ENCODE measurements around the gene PLLP. TPM values are rescaled to one million over a fixed set of nuclear protein-coding genes. Genes with fewer than 3 reads are reported as not detected.

Gene PLLP, protein sequence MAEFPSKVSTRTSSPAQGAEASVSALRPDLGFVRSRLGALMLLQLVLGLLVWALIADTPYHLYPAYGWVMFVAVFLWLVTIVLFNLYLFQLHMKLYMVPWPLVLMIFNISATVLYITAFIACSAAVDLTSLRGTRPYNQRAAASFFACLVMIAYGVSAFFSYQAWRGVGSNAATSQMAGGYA
- total RNA-seq: 10 to 100 TPM in 3 of 4 donors, 1 to 10 TPM in 1; 9.0 to 49.1 (median 12.2) TPM

DNA sequence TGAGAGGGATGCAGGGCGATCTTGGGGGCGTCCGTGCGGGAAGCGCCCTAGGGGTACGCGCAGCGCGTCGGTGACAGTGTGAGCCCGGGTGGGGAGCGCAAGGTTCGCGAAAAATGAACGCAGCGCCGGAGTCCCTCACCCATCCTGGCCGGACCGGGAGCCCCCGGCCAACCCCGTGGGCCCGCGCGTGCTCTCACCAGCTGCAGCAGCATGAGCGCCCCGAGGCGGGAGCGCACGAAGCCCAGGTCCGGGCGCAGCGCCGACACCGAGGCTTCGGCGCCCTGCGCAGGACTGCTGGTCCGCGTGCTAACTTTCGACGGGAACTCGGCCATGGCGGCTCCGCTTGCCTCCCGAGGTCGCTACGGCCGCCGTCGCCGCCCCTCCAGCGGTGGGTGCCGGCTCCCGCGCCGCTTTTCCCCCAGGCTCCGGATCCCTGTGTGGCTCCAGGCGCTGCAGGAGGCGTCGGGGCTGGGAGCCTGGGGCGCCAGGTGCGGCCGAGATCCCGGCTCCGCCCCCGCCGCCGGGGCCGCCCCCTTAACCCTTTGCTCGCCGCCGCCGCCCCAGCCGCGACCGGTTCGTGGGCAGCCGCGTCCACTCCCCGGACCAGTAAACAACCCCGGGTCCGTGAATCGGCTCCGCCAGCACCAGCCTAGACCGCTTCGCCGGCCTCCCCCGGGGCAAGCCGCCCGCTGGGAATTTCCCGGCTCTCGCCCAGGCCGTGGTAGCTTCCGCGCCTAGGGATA is at the start of gene PLLP:
TSS of gene PLLP (minus strand) at position 464 of the 743 bp plus-strand sequence. CDS start at position 332, 132 bp downstream.
- DNase-seq (ENCODE audit: low spot score) (no peak), ATAC-seq (ENCODE audit: low FRiP score) (peak; percentile 71)
- TF ChIP-seq, protein P1, sequence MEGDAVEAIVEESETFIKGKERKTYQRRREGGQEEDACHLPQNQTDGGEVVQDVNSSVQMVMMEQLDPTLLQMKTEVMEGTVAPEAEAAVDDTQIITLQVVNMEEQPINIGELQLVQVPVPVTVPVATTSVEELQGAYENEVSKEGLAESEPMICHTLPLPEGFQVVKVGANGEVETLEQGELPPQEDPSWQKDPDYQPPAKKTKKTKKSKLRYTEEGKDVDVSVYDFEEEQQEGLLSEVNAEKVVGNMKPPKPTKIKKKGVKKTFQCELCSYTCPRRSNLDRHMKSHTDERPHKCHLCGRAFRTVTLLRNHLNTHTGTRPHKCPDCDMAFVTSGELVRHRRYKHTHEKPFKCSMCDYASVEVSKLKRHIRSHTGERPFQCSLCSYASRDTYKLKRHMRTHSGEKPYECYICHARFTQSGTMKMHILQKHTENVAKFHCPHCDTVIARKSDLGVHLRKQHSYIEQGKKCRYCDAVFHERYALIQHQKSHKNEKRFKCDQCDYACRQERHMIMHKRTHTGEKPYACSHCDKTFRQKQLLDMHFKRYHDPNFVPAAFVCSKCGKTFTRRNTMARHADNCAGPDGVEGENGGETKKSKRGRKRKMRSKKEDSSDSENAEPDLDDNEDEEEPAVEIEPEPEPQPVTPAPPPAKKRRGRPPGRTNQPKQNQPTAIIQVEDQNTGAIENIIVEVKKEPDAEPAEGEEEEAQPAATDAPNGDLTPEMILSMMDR (IDR thresholded peaks at IDR 0.05): no peak

DNA sequence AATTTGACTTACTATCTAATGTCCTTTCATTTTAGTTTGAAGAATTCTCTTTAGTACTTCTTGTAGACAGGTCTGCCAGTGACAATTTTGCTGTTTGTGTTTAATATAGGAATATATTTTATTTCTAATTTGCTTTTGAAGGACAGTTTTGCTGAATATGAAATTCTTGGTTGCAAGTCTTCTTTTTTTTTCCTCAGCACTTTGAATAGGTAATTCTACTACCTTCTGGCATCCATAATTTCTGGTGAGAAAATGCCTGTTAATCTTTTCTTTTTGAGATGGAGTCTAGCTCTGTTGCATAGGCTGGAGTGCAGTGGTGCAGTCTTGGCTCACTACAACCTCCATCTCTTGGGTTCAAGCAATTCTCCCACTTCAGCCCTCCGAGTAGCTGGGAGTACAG is 48.9 kb upstream of the PLLP start:
- no peak for DNase-seq (ENCODE audit: low spot score)
- TF ChIP-seq, protein P1 (IDR thresholded peaks at IDR 0.05): no peak
- ATAC-seq (ENCODE audit: low FRiP score): no peak

DNA sequence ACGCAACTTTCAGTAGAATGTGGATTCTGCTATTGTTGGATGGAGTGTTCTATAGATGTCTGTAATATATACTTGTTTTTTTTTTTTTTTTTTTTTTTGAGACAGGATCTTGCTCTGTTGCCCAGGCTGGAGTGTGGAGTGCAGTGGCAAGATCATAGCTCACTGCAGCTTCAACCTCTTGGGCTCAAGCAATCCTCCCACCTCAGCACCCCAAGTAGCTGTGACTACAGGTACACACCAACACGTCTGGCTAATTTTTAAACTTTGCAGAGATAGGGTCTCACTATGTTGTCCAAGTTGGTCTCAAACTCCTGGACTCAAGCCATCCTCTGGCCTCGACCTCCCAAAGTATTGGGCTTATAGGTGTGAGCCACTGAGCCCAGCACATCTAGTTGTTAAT is 46.9 kb upstream of the PLLP start:
- ATAC-seq (ENCODE audit: low FRiP score): no peak

DNA sequence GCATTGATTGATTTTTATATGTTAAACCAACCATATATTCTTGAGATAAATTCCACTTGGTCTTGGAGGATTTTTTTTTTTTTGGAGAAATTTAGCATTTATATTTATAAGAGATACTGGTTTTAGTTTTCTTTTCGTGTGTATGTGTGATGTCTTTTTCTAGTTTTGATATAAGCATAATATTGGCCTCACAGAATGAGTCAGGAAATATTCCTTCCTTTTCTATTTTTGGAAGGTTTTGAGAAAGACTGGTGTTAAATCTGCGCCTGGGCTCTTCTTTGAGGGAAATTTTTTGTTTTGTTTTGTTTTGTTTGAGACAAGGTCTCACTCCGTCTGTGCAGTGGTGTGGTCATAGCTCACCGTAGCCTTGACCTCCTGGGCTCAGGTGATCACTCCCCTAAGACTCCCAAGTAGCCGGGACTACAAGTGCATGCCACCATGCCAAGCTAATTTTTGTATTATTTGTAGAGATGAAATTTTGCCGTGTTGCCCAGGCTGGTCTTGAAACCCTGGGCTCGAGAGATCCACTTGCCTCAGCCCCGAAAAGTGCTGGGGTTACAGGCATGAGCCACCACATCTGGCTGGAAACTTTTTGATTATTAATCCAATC is 45.4 kb upstream of the PLLP start:
- TF ChIP-seq, protein P1 (IDR thresholded peaks at IDR 0.05): no peak
- ATAC-seq (ENCODE audit: low FRiP score) (no peak), DNase-seq (ENCODE audit: low spot score) (no peak)

More for the DNA sequence above, 46.9 kb upstream of the PLLP start:
- DNase-seq (ENCODE audit: low spot score): no peak
- TF ChIP-seq, protein P1 (IDR thresholded peaks at IDR 0.05): no peak

DNA sequence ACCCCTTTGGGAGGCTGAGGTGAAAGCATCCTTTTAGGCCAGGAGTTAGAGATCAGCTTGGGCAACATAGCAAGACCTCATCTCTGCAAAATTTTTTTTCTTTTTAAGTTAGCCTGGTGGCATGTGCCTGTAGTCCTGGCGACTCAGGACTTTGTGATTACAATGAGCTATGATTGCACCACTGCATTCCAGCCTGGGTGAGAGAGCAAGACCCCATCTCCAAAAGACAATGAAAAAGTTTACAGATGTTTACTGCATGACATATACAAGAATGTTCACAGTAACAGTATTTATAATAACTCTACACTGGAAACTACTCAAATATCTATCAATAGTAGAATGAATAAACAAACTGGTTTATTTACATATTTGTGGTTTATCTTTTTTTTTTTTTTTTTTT is 41.0 kb upstream of the PLLP start:
- TF ChIP-seq, protein P1 (IDR thresholded peaks at IDR 0.05): no peak
- ATAC-seq (ENCODE audit: low FRiP score): no peak

DNA sequence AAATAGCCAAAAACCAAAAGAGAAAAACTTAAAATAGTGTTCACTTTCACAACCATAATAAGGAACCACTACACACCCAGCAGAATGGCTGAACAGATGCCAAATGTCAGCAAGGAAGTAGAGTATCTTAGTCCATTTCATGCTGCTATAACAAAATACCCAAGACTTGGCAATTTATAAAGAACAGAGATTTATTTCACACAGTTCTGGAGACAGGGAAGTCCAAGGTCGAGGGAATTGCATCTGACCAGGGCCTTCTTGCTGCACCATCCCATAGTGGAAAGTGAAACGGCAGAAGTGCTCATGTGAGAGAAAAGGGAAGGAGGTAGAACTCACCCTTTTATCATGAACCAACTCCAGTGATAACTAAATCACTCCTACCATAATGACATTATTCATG is 40.3 kb upstream of the PLLP start:
- DNase-seq (ENCODE audit: low spot score): no peak
- ATAC-seq (ENCODE audit: low FRiP score): no peak
- TF ChIP-seq, protein P1 (IDR thresholded peaks at IDR 0.05): no peak

More for the DNA sequence above, 41.0 kb upstream of the PLLP start:
- DNase-seq (ENCODE audit: low spot score): no peak

Data from omental fat pad (tissue), 4 donors.